Ishikawa (cell line): ENCODE results near the gene GRID2.

Experiments used
- EP300 ChIP-seq: IDR thresholded peaks from 2 replicates; pipeline ENCODE4 v1.6.1; 2012; ENCODE audit warnings: borderline replicate concordance
- MAX ChIP-seq: IDR thresholded peaks from 2 replicates; pipeline ENCODE4 v1.6.1; 2012
- NFIC ChIP-seq: IDR thresholded peaks from 2 replicates; pipeline ENCODE4 v1.6.1; 2012
- RAD21 ChIP-seq: IDR thresholded peaks from 2 replicates; pipeline ENCODE4 v1.6.1; 2012; ENCODE audit warnings: low read depth
- REST ChIP-seq: IDR thresholded peaks from 2 replicates; pipeline ENCODE4 v1.6.1; 2012; ENCODE audit warnings: low read depth, mild to moderate bottlenecking
- YY1 ChIP-seq: IDR thresholded peaks from 2 replicates; pipeline ENCODE4 v1.6.1; 2012; ENCODE audit warnings: low read depth

DNA sequence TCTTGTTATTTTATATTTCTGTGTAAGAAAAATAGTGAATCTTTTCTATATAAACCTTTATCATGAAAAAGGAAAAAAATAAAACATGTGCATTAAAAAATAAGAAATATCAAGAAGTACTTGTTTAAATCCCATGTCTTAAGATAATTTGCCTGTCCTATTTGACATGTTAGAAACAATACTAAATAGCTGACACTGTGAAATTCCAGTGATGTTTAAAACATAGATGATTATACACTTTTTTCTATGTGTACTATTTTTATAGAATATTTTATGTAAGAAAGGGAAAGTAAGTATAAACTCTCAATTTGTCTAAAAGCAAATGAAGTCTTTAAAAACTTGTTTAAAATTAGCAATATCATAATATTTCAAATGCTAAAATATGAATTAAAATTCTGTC is 981.6 kb downstream of the GRID2 start:
- TF ChIP-seq YY1 (no peak), MAX (no peak), NFIC (no peak), REST (no peak), RAD21 (no peak), EP300 (no peak)
